Measurements from ENCODE around the gene DISP2. TPM values are rescaled to one million over a fixed set of nuclear protein-coding genes. Genes with fewer than 3 reads are reported as not detected.
A peak's percentile ranks its signal among the peaks of the same experiment; 100 is the strongest.

Gene DISP2
- total and polyA plus RNA-seq, 2 of the 8 experiments (the other 6 are each of a cell fraction or from before 2014, with no cell fraction given): 0.45 to 1.2 TPM

DNA sequence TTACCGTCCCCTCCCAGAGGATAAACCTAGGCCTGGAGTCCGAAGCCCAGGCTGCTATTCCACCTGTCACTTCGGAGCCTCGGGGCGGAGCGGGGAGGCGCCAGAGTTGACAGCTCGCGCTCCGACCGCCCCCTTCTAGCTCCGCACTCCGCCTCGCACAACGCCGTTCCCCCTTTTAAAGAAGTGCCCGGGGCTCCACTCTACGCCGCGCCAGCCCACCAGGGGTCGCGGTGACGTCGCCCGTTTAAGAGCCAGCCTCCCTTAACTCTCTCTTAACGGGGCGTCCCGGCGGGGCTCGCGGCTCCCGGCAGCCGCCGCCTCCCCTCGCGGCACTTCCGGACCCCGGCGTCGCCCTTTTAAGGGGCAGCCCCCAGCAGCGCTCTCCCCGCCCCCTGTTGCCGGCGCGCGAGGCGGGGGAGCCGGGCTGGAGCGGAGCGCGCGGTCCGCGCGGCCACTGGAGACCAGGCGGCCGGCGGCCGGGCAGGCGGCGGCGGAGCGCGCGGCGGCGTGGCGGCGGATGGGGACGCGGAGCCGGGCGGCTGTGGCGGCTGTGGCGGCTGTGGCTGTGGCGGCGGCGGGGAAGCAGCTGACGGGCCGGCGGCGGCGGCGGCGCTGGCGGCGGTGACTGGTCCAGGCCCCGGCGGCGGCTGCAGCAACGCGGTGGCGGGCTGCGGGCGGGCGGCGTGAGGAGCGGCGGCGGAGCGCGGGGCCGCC, 34.6 kb upstream of the DISP2 start, which contains the start of gene INAFM2:
Gene INAFM2 (plus strand): TSS at position 454 of the 714 bp plus-strand sequence. CDS start 364 bp downstream, outside the sequence.
- H2BK15ac ChIP-seq (ENCODE audit: low read length): 0 out of 2 replicates have a peak within 1 kb of the TSS, but pooled peaks have one; percentile 50
- no peaks in the 10 kb centered on the region for H3K9me3 ChIP-seq (ENCODE audit: insufficient read depth in 2 of 2, low read depth in 1 of 2, low read length in 1 of 2)
- H3K18ac ChIP-seq (ENCODE audit: extremely low read depth, low read length): peak within 1 kb of the TSS; percentile 43
- peak within 1 kb of the TSS; percentile 13 for H3K56ac ChIP-seq (replicated peaks; ENCODE audit: insufficient read length, low read depth, low read length)
- peaks cover 0 to 20% (median 9%) of the 10 kb centered on the region in 4 experiments; a peak in 4 of 7 replicates for H3K27me3 ChIP-seq (replicated peaks in 1 of 4; ENCODE audit: control insufficient read depth in 3 of 4, extremely low read depth in 1 of 4, insufficient read depth in 3 of 4, low read length in 3 of 4)
- no peak within 1 kb of the TSS for H4K5ac ChIP-seq (ENCODE audit: insufficient read length, low read depth, low read length)
- peaks cover 13% of the 10 kb centered on the region for H3K23me2 ChIP-seq (ENCODE audit: low read depth, low read length)
- H3K79me1 ChIP-seq (ENCODE audit: low read depth, low read length): no peaks in the 10 kb centered on the region; the same call in 1 of the 2 replicates
- no peak within 1 kb of the TSS for H3K4ac ChIP-seq (replicated peaks; ENCODE audit: insufficient read length, low read depth, low read length)
- CTCF ChIA-PET (ENCODE audit: partially characterized antibody): interaction anchor here (0.7 to 23.9 kb wide), 12 partner anchors 9 to 163 kb away, joined by 3 to 584 read pairs (median 5); partner anchors contain the start of genes ANKRD63, CCDC9B, IVD and PLCB2
- H2AFZ ChIP-seq (ENCODE audit: low read length): no peak within 1 kb of the TSS
- peaks cover 21 to 44% (median 31%) of the 10 kb centered on the region in 4 experiments for H3K4me1 ChIP-seq (replicated peaks in 1 of 4; ENCODE audit: control insufficient read depth in 3 of 4, insufficient read depth in 4 of 4, low read length in 3 of 4)
- H4K91ac ChIP-seq (replicated peaks; ENCODE audit: insufficient read length, low read length): no peak within 1 kb of the TSS
- H2BK20ac ChIP-seq (ENCODE audit: low read length): no peak within 1 kb of the TSS
- 1% methylated on average over 38 of the region's 103 CpGs; no CpG with 5 or more reads in 1 of the 2 experiments for whole genome bisulfite sequencing, 2 experiments (ENCODE audit: extremely low coverage in 1 of 2, insufficient coverage in 1 of 2, insufficient read length in 1 of 2, insufficient replicate concordance in 2 of 2, low coverage in 1 of 2, low lambda C conversion rate in 2 of 2, missing lambda C conversion rate in 1 of 2)
- H4K8ac ChIP-seq (ENCODE audit: extremely low read depth, insufficient read depth, low read length): no peak within 1 kb of the TSS; the same call in 1 of the 2 replicates
- no peak within 1 kb of the TSS for H2BK120ac ChIP-seq (replicated peaks; ENCODE audit: low read depth, low read length)
- POLR2A ChIA-PET (ENCODE audit: partially characterized antibody): interaction anchor here (0.8 to 2.2 kb wide), 8 partner anchors 9 to 54 kb away, joined by 3 to 13 read pairs (median 6); no protein-coding TSS in a partner anchor
- peak within 1 kb of the TSS; percentile 62 to 79 (median 70) for H3K4me3 ChIP-seq (ENCODE audit: extremely low read depth in 1 of 4, insufficient read depth in 2 of 4, low read depth in 3 of 4, low read length in 4 of 4)
- peak within 1 kb of the TSS; percentile 82 to 90 for H3K4me2 ChIP-seq (ENCODE audit: insufficient read depth in 1 of 2, low read depth in 2 of 2, low read length in 2 of 2)
- FAIRE-seq: no peak
- peaks cover 0 to 4% (median 0%) of the 10 kb centered on the region in 4 experiments; a peak in 2 of 8 replicates for H3K36me3 ChIP-seq (ENCODE audit: control insufficient read depth in 2 of 4, insufficient read depth in 4 of 4, low read length in 3 of 4)
- no peak within 1 kb of the TSS for H2AK5ac ChIP-seq (ENCODE audit: low read depth, low read length)
- H2BK5ac ChIP-seq (ENCODE audit: low read depth, low read length): 0 out of 2 replicates have a peak within 1 kb of the TSS, but pooled peaks have one; percentile 11
- H2BK12ac ChIP-seq (ENCODE audit: low read depth, low read length): no peak within 1 kb of the TSS
- H3K9ac ChIP-seq (replicated peaks in 1 of 4; ENCODE audit: extremely low read depth in 1 of 4, low read depth in 3 of 4, low read length in 3 of 4): peak within 1 kb of the TSS; percentile 44 to 59 (median 52); a peak in 4 of 7 replicates
- H4K20me1 ChIP-seq (replicated peaks in 1 of 2; ENCODE audit: control insufficient read depth in 1 of 2, insufficient read depth in 2 of 2, low read length in 2 of 2): no peaks in the 10 kb centered on the region
- H3K14ac ChIP-seq (ENCODE audit: insufficient read length): no peak within 1 kb of the TSS
- peak; percentile 90 to 92 for DNase-seq (ENCODE audit: low read depth in 1 of 2, low spot score in 2 of 2)
- no peak within 1 kb of the TSS for H3K27ac ChIP-seq (ENCODE audit: low read depth, low read length)
- H3K79me2 ChIP-seq (ENCODE audit: control insufficient read depth in 1 of 2, insufficient read depth in 2 of 2, low read length in 2 of 2): peaks cover 0 to 14% of the 10 kb centered on the region in 2 experiments; a peak in 3 of 4 replicates
- no peak within 1 kb of the TSS for H3K23ac ChIP-seq (ENCODE audit: insufficient read length)
- TF ChIP-seq ZNF274 (IDR thresholded peaks at IDR 0.05; ENCODE audit: borderline replicate concordance, extremely low read depth, low read length) (no peak), PHF8 (conservative IDR thresholded peaks at IDR 0.05; ENCODE audit: low read depth, low read length) (no peak), EP300 (IDR thresholded peaks at IDR 0.05; ENCODE audit: borderline replicate concordance in 1 of 2, low read depth in 2 of 2, low read length in 2 of 2) (peak in 1 of 2 experiments; percentile 58; a peak in 1 of 3 replicates), POU5F1 (IDR thresholded peaks at IDR 0.05; ENCODE audit: low read depth, low read length) (no peak), SP4 (IDR thresholded peaks at IDR 0.05; ENCODE audit: low read length) (0 out of 2 replicates have a peak, but pooled peaks have one; percentile 32), RNF2 (IDR thresholded peaks at IDR 0.05; ENCODE audit: borderline replicate concordance, low read depth, low read length, missing control alignments, poor library complexity, severe bottlenecking) (no peak), GABPA (IDR thresholded peaks at IDR 0.05; ENCODE audit: borderline replicate concordance, insufficient read depth, low read length) (peak; percentile 52; the same call in 1 of the 2 replicates), TAF1 (IDR thresholded peaks at IDR 0.05; ENCODE audit: low read depth, low read length) (peak; percentile 64), BRCA1 (IDR thresholded peaks at IDR 0.05; ENCODE audit: low read depth, low read length) (peak; percentile 27; the same call in 1 of the 2 replicates)
- TF ChIP-seq, protein P1, sequence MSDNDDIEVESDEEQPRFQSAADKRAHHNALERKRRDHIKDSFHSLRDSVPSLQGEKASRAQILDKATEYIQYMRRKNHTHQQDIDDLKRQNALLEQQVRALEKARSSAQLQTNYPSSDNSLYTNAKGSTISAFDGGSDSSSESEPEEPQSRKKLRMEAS (IDR thresholded peaks at IDR 0.05): peak; percentile 98

Data from H1 (cell line).